H9 (cell line): ENCODE data around the gene RPL9. TPM values are rescaled to one million over a fixed set of nuclear protein-coding genes. Genes with fewer than 3 reads are reported as not detected.
A peak's percentile ranks its signal among the peaks of the same experiment; 100 is the strongest.
"Not testable (repeated sequence)": the region's sequence is repeated elsewhere in the genome, so short reads cannot be mapped to it uniquely, and the experiment has no call there.

ENCODE experiments used
- DNase-seq: peaks from one replicate; pipeline ENCODE4 v3.0.0-alpha.2; 2017
- H2AFZ ChIP-seq: one replicate; pipeline ENCODE4 v1.6.1; 2013; ENCODE audit warnings: mild to moderate bottlenecking, low read length, control low read depth, moderate library complexity
- H2AK5ac ChIP-seq: 2 replicates; pipeline ENCODE4 v1.6.1; 2013; ENCODE audit warnings: low read length, control low read depth, mixed read lengths; ENCODE audit not compliant: insufficient read length
- H2BK120ac ChIP-seq: one replicate; pipeline ENCODE4 v1.6.1; 2013; ENCODE audit warnings: low read depth, mild to moderate bottlenecking, low read length, control low read depth, inconsistent platforms; ENCODE audit not compliant: poor library complexity, severe bottlenecking
- H2BK12ac ChIP-seq: 2 replicates; pipeline ENCODE4 v1.6.1; 2013; ENCODE audit warnings: low read length, control low read depth, mixed read lengths, low read depth; ENCODE audit not compliant: insufficient read length
- H2BK15ac ChIP-seq: 2 replicates; pipeline ENCODE4 v1.6.1; 2013; ENCODE audit warnings: low read depth, low read length, control low read depth
- H2BK20ac ChIP-seq: one replicate; pipeline ENCODE4 v1.6.1; 2013; ENCODE audit warnings: low read depth, mild to moderate bottlenecking, low read length, control low read depth, inconsistent platforms; ENCODE audit not compliant: poor library complexity, severe bottlenecking
- H2BK5ac ChIP-seq: 2 replicates; pipeline ENCODE4 v1.6.1; 2013; ENCODE audit warnings: low read length, control low read depth, mixed read lengths; ENCODE audit not compliant: insufficient read length
- H3K14ac ChIP-seq: 2 replicates; pipeline ENCODE4 v1.6.1; 2013; ENCODE audit warnings: low read length, control low read depth; ENCODE audit not compliant: insufficient read depth
- H3K18ac ChIP-seq: 2 replicates; pipeline ENCODE4 v1.6.1; 2013; ENCODE audit warnings: low read depth, mild to moderate bottlenecking, mixed read lengths, low read length, control low read depth; ENCODE audit not compliant: insufficient read length
- H3K23ac ChIP-seq: 2 replicates; pipeline ENCODE4 v1.6.1; 2013; ENCODE audit warnings: low read length, control low read depth, mixed read lengths, low read depth; ENCODE audit not compliant: insufficient read length
- H3K23me2 ChIP-seq: 2 replicates; pipeline ENCODE4 v1.6.1; 2013; ENCODE audit warnings: low read depth, mild to moderate bottlenecking, mixed read lengths, low read length, control low read depth; ENCODE audit not compliant: insufficient read length, poor library complexity, severe bottlenecking
- H3K27ac ChIP-seq: 2 replicates; pipeline ENCODE4 v1.5.1; 2013; ENCODE audit warnings: low read length, control low read depth, mixed read lengths, low read depth; ENCODE audit not compliant: insufficient read length
- H3K27me3 ChIP-seq: 2 replicates; pipeline ENCODE4 v1.6.1; 2013; ENCODE audit warnings: low read length, control low read depth, inconsistent platforms; ENCODE audit not compliant: insufficient read depth
- H3K4ac ChIP-seq: 2 replicates; pipeline ENCODE4 v1.6.1; 2013; ENCODE audit warnings: low read depth, mild to moderate bottlenecking, control low read depth, inconsistent platforms, low read length, moderate library complexity
- H3K4me1 ChIP-seq: 2 replicates; pipeline ENCODE4 v1.6.1; 2013; ENCODE audit warnings: low read length, control low read depth, inconsistent platforms; ENCODE audit not compliant: insufficient read depth
- H3K4me2 ChIP-seq: 2 replicates; pipeline ENCODE4 v1.6.1; 2013; ENCODE audit warnings: low read length, control low read depth, mixed read lengths; ENCODE audit not compliant: insufficient read length, insufficient read depth
- H3K56ac ChIP-seq: 2 replicates; pipeline ENCODE4 v1.6.1; 2013; ENCODE audit warnings: low read depth, mild to moderate bottlenecking, mixed read lengths, low read length, control low read depth; ENCODE audit not compliant: insufficient read length
- H3K79me1 ChIP-seq: 2 replicates; pipeline ENCODE4 v1.6.1; 2013; ENCODE audit warnings: low read depth, mild to moderate bottlenecking, moderate library complexity, low read length, control low read depth, inconsistent platforms; ENCODE audit not compliant: insufficient read depth, poor library complexity, severe bottlenecking
- H3K79me2 ChIP-seq: 2 replicates; pipeline ENCODE4 v1.6.1; 2013; ENCODE audit warnings: low read length, control low read depth, inconsistent platforms; ENCODE audit not compliant: insufficient read depth
- H3K9ac ChIP-seq: 2 replicates; pipeline ENCODE4 v1.6.1; 2013; ENCODE audit warnings: low read length, control low read depth, mixed read lengths; ENCODE audit not compliant: insufficient read length; ENCODE audit errors: extremely low read depth
- H3K9me3 ChIP-seq: one replicate; pipeline ENCODE4 v1.6.1; 2013; ENCODE audit warnings: low read depth, low read length, inconsistent platforms; ENCODE audit not compliant: control insufficient read depth
- H3T11ph ChIP-seq: one replicate; pipeline ENCODE4 v1.6.1; 2013; ENCODE audit warnings: mild to moderate bottlenecking, low read length, control low read depth, inconsistent platforms
- H4K20me1 ChIP-seq: one replicate; pipeline ENCODE4 v1.6.1; 2013; ENCODE audit not compliant: control insufficient read depth, insufficient read length, insufficient read depth
- H4K5ac ChIP-seq: 2 replicates; pipeline ENCODE4 v1.6.1; 2013; ENCODE audit warnings: low read depth, mild to moderate bottlenecking, mixed read lengths, low read length, control low read depth; ENCODE audit not compliant: insufficient read length
- H4K8ac ChIP-seq: replicated peaks from 2 replicates; pipeline ENCODE4 v1.6.1; 2013; ENCODE audit warnings: low read length, control low read depth, mixed read lengths, low read depth; ENCODE audit not compliant: insufficient read length
- H4K91ac ChIP-seq: 2 replicates; pipeline ENCODE4 v1.6.1; 2013; ENCODE audit warnings: low read depth, mild to moderate bottlenecking, moderate library complexity, mixed read lengths, low read length, control low read depth; ENCODE audit not compliant: insufficient read length
- H3K27ac Mint-ChIP-seq, 3 experiments: 2 replicates in 2 of 3; 3 replicates in 1 of 3; pipeline ENCODE4 v1.8.0; 2020 to 2021; ENCODE audit warnings: mixed read lengths in 3 of 3, mild to moderate bottlenecking in 1 of 3, moderate library complexity in 1 of 3
- H3K27me3 Mint-ChIP-seq: 2 replicates; pipeline ENCODE4 v1.8.0; 2021; ENCODE audit warnings: low read depth, mild to moderate bottlenecking, moderate library complexity, mixed read lengths
- H3K36me3 Mint-ChIP-seq, 3 experiments: 2 replicates in 2 of 3; 3 replicates in 1 of 3; pipeline ENCODE4 v1.8.0; 2020 to 2021; ENCODE audit warnings: low read depth in 3 of 3, mixed read lengths in 3 of 3; ENCODE audit not compliant: insufficient read depth in 1 of 3
- H3K4me1 Mint-ChIP-seq, 2 experiments: 2 replicates each; pipeline ENCODE4 v1.8.0; 2020; ENCODE audit warnings: mixed read lengths in 2 of 2
- H3K4me3 Mint-ChIP-seq, 2 experiments: 2 replicates in 1 of 2; 3 replicates in 1 of 2; pipeline ENCODE4 v1.8.0; 2020 to 2021; ENCODE audit warnings: mild to moderate bottlenecking in 2 of 2, mixed read lengths in 2 of 2, moderate library complexity in 1 of 2
- H3K9me3 Mint-ChIP-seq, 2 experiments: 2 replicates in 1 of 2; 3 replicates in 1 of 2; pipeline ENCODE4 v1.8.0; 2020; ENCODE audit warnings: mild to moderate bottlenecking in 2 of 2, mixed read lengths in 2 of 2, moderate library complexity in 1 of 2
- WGBS: extraction: QIAGEN DNeasy Blood & Tissue Kit; methylation state at CpG from one replicate; pipeline ENCODE4 v1.1.7; 2013; ENCODE audit warnings: missing lambda C conversion rate, low lambda C conversion rate, mixed read lengths; ENCODE audit not compliant: insufficient read length; ENCODE audit errors: extremely low coverage; 5-methylcytosine and 5-hydroxymethylcytosine counted together
- total RNA-seq: library from RNA; stranded (reverse); gene quantifications from 2 replicates; pipeline ENCODE4 v1.2.1, GENCODE V29; 2021
- TF ChIP-seq, protein P1 (sequence below): fragments of 200-600 bp; sonication (generic); conservative IDR thresholded peaks from 3 replicates; pipeline ENCODE4 v1.8.0; 2021; ENCODE audit warnings: antibody characterized with exemption, mild to moderate bottlenecking

The RPL9 gene
- total RNA-seq, 1 experiment from 2014 or later: 1,888 TPM

DNA sequence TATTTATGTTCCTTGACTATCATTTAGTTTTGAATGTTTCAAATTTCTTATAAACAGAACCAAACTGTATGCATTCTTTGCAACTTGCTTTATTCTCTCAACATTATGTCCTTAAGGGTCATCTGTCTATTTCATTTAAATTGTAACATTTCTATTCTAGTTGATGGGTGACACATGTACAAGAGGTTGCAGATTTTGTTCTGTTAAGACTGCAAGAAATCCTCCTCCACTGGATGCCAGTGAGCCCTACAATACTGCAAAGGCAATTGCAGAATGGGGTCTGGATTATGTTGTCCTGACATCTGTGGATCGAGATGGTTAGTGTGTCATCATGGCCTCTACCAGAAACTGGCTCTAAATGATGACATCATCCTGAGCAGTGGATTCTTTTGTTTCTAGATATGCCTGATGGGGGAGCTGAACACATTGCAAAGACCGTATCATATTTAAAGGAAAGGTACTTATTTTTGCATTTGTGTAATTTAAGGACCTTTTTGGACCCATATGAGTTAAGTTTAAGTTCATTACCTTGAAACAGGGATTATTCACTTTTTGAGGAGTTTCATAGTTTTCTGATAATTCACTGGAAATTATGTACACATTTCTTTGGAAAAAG, 6.3 kb upstream of the RPL9 start:
- TF ChIP-seq, protein P1, sequence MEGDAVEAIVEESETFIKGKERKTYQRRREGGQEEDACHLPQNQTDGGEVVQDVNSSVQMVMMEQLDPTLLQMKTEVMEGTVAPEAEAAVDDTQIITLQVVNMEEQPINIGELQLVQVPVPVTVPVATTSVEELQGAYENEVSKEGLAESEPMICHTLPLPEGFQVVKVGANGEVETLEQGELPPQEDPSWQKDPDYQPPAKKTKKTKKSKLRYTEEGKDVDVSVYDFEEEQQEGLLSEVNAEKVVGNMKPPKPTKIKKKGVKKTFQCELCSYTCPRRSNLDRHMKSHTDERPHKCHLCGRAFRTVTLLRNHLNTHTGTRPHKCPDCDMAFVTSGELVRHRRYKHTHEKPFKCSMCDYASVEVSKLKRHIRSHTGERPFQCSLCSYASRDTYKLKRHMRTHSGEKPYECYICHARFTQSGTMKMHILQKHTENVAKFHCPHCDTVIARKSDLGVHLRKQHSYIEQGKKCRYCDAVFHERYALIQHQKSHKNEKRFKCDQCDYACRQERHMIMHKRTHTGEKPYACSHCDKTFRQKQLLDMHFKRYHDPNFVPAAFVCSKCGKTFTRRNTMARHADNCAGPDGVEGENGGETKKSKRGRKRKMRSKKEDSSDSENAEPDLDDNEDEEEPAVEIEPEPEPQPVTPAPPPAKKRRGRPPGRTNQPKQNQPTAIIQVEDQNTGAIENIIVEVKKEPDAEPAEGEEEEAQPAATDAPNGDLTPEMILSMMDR: no peak
- H2BK15ac ChIP-seq: no peak overlapping the region
- H3K79me1 ChIP-seq: no peaks in the 10 kb centered on the region
- H3K4me1 ChIP-seq: no peaks in the 10 kb centered on the region
- no peak overlapping the region for H2BK20ac ChIP-seq
- no peak overlapping the region for H3K27ac ChIP-seq
- H4K91ac ChIP-seq: no peak overlapping the region
- H3K9ac ChIP-seq: no peak overlapping the region
- H4K8ac ChIP-seq: no peak overlapping the region
- H3T11ph ChIP-seq: no peak overlapping the region
- no peak overlapping the region for H2BK120ac ChIP-seq
- WGBS: no CpG with 5 or more reads among the region's 2 CpGs
- no peaks in the 10 kb centered on the region for H3K23me2 ChIP-seq
- no peaks in the 10 kb centered on the region for H3K9me3 ChIP-seq
- no peaks in the 10 kb centered on the region for H3K27me3 Mint-ChIP-seq
- peaks cover 2 to 4% of the 10 kb centered on the region in 2 experiments; a peak in 1 of 4 replicates for H3K4me1 Mint-ChIP-seq
- H3K23ac ChIP-seq: no peak overlapping the region
- no peaks in the 10 kb centered on the region for H3K79me2 ChIP-seq
- no peaks in the 10 kb centered on the region for H4K20me1 ChIP-seq
- H3K36me3 Mint-ChIP-seq: peaks cover 8 to 43% (median 40%) of the 10 kb centered on the region in 3 experiments; a peak in 6 of 7 replicates
- no peaks in the 10 kb centered on the region for H3K27me3 ChIP-seq
- H3K18ac ChIP-seq: no peak overlapping the region
- no peak overlapping the region for H3K56ac ChIP-seq
- H2BK12ac ChIP-seq: no peak overlapping the region
- H3K27ac Mint-ChIP-seq: no peak overlapping the region
- no peak for DNase-seq
- no peak overlapping the region for H2AFZ ChIP-seq
- H4K5ac ChIP-seq: no peak overlapping the region
- no peaks in the 10 kb centered on the region for H3K9me3 Mint-ChIP-seq
- H3K4ac ChIP-seq: no peak overlapping the region
- no peak overlapping the region for H3K14ac ChIP-seq
- no peak overlapping the region for H3K4me3 Mint-ChIP-seq
- H2BK5ac ChIP-seq: no peak overlapping the region
- no peak overlapping the region for H3K4me2 ChIP-seq
- H2AK5ac ChIP-seq: no peak overlapping the region

DNA sequence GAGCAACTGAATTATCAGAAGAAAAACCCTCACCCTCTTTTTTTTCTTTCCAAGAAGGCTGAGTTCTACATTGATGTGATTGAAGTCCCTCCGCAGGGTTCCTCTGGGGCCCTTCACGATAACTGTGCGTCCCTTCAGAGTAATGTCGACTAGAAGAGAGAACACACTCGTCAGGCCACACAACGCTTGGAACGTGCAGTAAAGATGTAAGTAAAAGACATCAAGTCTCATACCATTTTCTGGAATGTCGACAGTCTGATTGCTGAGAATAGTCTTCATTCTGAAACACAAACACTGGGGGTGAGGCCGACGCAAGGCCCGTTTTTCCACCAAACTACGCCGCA, 589 bp downstream of the RPL9 start:
- H2BK5ac ChIP-seq, H3K56ac ChIP-seq, H2AK5ac ChIP-seq, H3K23ac ChIP-seq, H4K20me1 ChIP-seq, H3K9me3 ChIP-seq, H3K79me1 ChIP-seq, H3K23me2 ChIP-seq, H2AFZ ChIP-seq, H2BK15ac ChIP-seq, H3K27me3 ChIP-seq, H3K4me1 ChIP-seq, DNase-seq, H2BK20ac ChIP-seq, H3K9me3 Mint-ChIP-seq, H2BK12ac ChIP-seq, H3K27me3 Mint-ChIP-seq: not testable (repeated sequence)
- peaks cover 48 to 65% (median 63%) of the 10 kb centered on the region in 3 experiments for H3K36me3 Mint-ChIP-seq
- Histone ChIP-seq H3K18ac (peak overlapping the region; percentile 93), H2BK120ac (peak overlapping the region; percentile 62), H4K8ac (peak overlapping the region; percentile 20), H3T11ph (peak overlapping the region; percentile 20), H4K91ac (peak overlapping the region; percentile 63), H3K14ac (peak overlapping the region; percentile 93), H3K4ac (peak overlapping the region; percentile 58; the same call in 1 of the 2 replicates), H3K27ac (peak overlapping the region; percentile 10), H4K5ac (peak overlapping the region; percentile 90), H3K79me2 (peaks cover 14% of the 10 kb centered on the region), H3K4me2 (peak overlapping the region; percentile 78), H3K9ac (peak overlapping the region; percentile 99)
- peak overlapping the region; percentile 99 to 100 (median 100) for H3K27ac Mint-ChIP-seq
- WGBS: no CpG with 5 or more reads among the region's 13 CpGs
- H3K4me3 Mint-ChIP-seq: peak overlapping the region; percentile 99
- peaks cover 12 to 18% of the 10 kb centered on the region in 2 experiments for H3K4me1 Mint-ChIP-seq
